ENCODE results near the gene AGXT.
A peak's percentile ranks its signal among the peaks of the same experiment; 100 is the strongest.

The AGXT gene

GRCh38 chr2:240868286-240869108, at the start of gene AGXT:
TSS of gene AGXT (plus strand) at chr2:240868824. CDS start at chr2:240868866, 42 bp downstream.
- DNase-seq: peak; percentile 54

GRCh38 chr2:240819126-240819857, 49.3 kb upstream of the AGXT start:
- DNase-seq: peak; percentile 70

- peak; percentile 90 for DNase-seq
Observed at GRCh38 chr2:240819858-240820606, 48.6 kb upstream of the AGXT start, which contains the start of gene KIF1A. TSS of gene KIF1A (minus strand) at chr2:240820219. CDS start at chr2:240797752, 22,467 bp downstream.

- peak; percentile 71 for DNase-seq
Observed at GRCh38 chr2:240820607-240821428, 47.8 kb upstream of the AGXT start.

- no peak for DNase-seq
Observed at GRCh38 chr2:240821429-240821778, 47.2 kb upstream of the AGXT start.

GRCh38 chr2:240822280-240822847, 46.3 kb upstream of the AGXT start:
- no peak for DNase-seq

GRCh38 chr2:240823449-240824336, 44.9 kb upstream of the AGXT start:
- no peak for DNase-seq

- no peak for DNase-seq
Observed at GRCh38 chr2:240825476-240825875, 43.1 kb upstream of the AGXT start.

GRCh38 chr2:240831594-240832204, 36.9 kb upstream of the AGXT start:
- DNase-seq: no peak

- DNase-seq: no peak
Observed at GRCh38 chr2:240832205-240832727, 36.4 kb upstream of the AGXT start.

- DNase-seq: no peak
Observed at GRCh38 chr2:240832921-240833494, 35.6 kb upstream of the AGXT start.

GRCh38 chr2:240833724-240834285, 34.8 kb upstream of the AGXT start:
- no peak for DNase-seq

- no peak for DNase-seq
Observed at GRCh38 chr2:240834377-240834975, 34.1 kb upstream of the AGXT start.

- no peak for DNase-seq
Observed at GRCh38 chr2:240835528-240835927, 33.1 kb upstream of the AGXT start.

GRCh38 chr2:240836781-240837467, 31.7 kb upstream of the AGXT start:
- no peak for DNase-seq

GRCh38 chr2:240837621-240838020, 31.0 kb upstream of the AGXT start:
- no peak for DNase-seq

GRCh38 chr2:240839152-240840143, 29.2 kb upstream of the AGXT start:
- DNase-seq: no peak

All from NCI-H510A (cell line).